NCI-H1417 treated with DMSO at 0.1 percent for 48 hours (cell line): ENCODE results near the gene MYO15A.
"Not testable (repeated sequence)": the region's sequence is repeated elsewhere in the genome, so short reads cannot be mapped to it uniquely, and the experiment has no call there.

Experiments
- DNase-seq: peaks from one replicate; lab custom pipeline; 2025; lab: John Stamatoyannopoulos, UW

MYO15A gene

GRCh38 chr17:18185391-18185790, 76.8 kb downstream of the MYO15A start:
- no peak for DNase-seq

DNA sequence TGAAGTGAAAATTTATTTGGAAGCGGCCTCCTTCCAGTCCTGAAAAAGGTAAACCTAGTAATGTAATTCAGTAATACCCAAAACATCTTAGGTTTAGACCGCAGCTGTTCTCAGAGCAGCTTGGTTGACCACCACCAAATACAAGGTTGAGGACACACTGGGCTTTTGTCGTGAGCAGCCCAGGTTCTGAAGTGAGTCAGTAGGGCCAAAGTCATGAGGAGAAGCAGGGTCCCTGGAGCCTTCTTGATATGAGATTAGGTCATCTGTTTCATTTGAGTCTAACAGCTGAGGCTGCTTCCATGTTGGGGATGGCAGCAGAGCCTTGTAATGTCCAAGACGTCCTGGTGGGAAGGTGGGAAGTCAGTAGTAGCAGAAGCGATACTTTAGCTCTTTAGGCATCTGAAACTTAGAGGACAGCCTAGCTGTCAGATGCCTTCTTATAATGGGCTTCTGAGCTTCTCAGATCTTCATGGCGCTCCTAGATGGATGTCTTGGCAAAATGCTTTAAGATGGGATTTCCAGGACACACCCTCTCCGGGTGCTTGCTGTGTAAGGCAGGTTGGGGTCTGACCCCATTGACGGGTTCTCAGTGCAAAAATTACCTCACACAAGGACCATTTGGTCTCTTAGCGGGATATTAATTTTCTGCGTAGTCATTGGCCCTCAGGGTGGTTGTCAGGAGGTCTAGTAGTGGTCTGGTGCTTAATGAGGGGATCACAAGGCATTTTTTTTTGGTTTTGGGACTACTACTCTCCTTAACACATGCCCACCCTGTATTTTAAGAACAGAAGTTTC, 77.5 kb downstream of the MYO15A start:
- DNase-seq = no peak

DNA sequence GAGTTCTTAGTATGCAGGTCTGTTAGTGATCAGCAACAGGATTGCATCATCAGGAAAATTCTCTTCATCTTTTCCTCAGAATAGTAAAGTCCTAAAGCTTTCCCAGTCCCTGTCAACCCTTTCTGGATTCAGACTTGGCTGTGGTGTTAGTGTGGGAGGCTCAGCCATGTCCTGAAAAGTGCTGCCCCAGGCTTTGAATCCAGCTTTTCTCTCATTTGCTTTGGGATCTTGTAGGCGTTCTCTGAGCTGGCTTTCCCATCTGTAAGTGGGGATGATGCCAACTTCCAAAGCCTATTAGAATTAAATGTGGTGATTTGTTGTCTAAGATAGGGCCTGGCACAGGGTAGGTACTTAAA, 78.0 kb downstream of the MYO15A start:
- no peak for DNase-seq

- no peak for DNase-seq
Observed at GRCh38 chr17:18187226-18187625, 78.7 kb downstream of the MYO15A start.

DNA sequence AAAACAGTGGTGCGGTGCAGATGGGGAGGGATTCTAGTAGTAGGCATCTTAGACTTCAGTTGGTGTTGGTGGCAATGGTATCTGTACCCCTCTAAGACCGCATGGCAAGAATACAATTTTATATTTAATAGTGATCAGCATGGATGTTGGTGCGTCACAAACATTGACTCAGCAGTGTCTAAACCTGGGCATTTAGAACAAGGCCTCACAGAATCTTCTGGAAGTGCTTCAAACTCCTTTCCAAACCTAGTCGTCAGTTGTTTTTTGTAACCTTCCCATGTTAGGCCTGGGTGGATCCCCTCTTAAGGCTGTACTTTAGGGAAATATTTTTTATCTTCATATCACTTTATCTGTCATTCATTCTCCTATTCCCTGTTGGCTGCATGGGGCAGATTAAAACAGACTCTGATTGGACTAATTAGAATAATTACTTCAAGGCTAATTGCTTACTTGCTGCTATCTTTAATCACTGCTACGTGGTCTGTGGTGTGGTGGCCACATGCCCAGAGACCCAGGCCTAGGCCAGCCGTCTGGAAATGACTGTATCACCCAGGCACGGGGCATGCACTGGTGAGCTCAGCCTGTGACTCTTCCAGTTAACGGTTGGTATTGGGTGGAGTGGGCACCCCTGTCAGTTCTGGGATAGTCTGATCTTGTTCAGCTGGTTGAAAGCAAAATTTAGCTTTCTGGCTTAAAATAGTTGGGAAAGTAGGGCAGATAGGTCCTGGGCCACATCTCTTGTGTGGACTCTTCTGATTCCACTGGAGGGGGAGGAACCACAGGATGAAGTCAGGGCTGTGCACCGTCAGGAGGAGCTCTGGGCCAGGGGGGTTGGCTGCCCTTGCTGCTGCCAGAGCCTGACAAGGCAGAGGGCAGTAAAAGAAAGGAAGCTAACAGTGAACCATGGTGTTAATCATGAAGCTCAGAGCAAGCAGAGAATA, 79.5 kb downstream of the MYO15A start:
- no peak for DNase-seq

DNA sequence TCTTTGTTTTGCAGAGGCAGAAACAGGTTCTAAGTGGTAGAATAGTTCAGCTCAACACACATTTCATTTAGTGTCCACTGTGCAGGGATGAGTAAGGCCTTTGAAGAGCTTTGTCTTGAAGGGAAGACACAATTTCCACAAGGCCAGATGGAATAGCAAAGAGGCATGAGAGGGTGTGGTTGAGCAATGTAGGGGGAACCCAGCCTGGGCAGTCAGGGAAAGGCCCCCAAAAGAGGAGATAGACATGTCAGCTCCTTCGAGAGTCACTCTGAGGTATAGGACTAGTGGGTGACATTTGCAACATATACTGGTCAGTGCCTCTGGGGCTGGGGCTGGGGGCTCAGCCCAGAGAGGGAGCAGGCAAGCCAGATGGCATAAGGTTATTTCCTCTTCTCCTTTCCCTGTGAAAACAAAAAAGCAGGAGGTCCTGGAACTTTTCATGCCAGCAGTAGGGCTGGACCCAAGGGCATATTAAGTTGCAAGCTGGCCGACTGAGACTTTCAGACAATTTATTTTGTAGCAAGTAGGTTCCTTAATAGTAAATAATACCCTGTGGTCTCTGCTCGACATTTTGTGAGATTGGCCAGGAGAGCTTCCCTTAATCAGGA, 82.2 kb downstream of the MYO15A start:
- no peak for DNase-seq

- no peak for DNase-seq
Observed at GRCh38 chr17:18191236-18191667, 82.7 kb downstream of the MYO15A start.

DNA sequence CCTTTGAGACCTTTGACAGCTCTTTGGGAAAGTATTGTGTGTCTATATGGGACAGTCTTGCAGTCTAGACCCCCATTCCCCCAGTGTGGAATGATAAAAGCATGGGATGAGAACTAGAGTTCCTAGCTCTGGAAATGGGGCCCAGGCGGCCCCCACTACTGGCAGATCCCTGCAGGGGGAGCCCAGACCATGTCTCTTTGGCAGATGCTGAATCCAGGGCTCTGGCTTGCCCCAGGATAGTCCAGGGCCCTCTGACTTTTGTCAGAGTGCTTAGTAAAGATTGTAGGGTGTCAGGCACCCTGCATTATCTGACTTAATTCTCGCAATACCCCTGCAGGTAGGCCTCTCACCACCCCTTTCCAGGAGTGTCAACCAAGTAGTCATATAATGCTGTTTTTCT, 83.4 kb downstream of the MYO15A start:
- DNase-seq = no peak

DNA sequence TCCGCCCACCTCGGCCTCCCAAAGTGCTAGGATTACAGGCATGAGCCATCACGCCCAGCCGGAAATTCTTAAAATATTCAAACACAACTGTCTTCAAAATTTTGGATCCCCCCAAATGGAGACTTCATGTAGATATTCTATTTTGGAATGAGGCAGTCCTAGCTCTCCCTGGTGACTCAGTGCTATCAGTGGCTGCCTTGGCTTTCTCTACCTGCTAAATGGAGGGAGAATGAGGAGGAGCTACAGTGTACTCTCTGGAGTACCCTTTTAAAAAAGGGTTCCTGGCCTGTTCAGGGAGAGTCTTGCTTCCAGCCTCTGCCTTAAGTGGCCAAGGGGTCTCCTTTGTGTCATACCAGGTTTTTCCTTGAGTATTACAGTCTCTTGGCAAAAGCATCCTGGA, 85.8 kb downstream of the MYO15A start:
- no peak for DNase-seq

- no peak for DNase-seq
Observed at GRCh38 chr17:18194804-18195203, 86.2 kb downstream of the MYO15A start.

GRCh38 chr17:18195246-18195645, 86.7 kb downstream of the MYO15A start:
- no peak for DNase-seq

DNA sequence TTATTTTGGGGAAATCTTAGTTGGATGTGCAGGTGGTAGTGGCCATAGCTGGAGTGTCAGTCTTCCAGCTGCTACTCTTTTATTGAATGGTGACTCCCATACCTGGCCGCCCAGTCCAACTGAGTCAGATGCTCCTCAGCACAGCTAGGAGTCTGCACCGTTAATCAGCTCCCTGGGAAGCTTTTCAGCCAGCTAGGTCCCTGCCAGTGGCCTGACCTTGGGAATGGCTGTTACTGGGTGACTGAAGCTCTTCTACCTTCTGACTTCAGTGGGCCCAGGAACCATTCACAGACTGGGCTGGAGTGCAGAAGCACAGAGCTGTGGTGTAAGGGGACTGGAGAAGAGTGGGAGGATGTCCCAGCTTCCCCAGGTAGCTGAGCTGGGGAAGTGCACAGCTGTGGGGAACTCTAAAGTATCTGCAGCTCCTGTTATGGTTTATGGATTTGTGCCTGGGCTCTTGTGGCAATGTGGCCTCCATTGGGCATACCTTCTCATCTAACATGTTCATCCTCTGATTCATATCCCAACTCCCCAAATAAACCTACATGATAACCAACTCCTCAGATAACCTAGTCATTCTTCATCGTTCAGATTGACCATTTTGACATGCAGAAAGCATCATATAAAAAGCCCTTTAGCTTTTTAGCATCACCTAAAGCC, 89.1 kb downstream of the MYO15A start:
- no peak for DNase-seq

- DNase-seq = no peak
Observed at GRCh38 chr17:18198530-18198929, 90.0 kb downstream of the MYO15A start.

DNA sequence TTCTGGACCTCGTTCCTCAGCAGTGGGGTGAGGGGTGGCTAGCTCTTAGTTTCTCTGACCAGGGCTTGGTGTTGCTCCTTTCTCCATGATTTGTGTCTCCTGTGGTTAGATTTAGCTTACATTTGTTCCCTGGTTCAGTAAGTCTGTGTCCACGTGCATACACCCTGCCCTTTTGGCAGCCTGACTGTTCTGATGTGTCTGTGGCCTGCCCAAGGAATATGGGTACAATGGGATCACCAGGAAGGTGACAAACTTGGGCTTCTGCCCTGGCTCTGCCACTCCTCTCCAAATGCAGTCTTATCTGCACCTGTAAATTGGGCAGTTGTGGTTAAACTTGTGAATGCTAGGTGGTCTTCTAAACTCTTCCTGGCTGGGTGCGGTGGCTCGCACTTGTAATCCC, 92.6 kb downstream of the MYO15A start:
- no peak for DNase-seq

GRCh38 chr17:18203308-18203707, 94.8 kb downstream of the MYO15A start:
- no peak for DNase-seq

DNA sequence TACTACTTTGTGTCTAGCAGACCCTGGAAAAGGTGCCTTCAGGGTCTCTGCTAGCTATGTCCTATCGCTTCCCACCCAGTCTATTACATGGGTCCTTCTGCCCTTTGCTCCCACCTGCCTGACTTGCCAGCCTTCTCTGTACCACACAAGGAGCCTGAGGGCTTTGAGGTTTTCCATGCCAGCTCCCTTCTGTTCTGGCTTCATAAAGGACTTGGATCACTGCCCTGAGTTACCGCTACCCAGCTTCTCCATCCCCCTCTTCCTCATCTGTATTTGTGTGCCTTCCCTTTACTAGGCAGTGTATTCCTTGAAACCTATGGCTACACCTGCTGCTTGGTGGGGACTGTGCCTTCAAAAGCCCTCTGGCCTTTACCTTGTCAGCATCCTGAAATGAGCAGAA, 97.3 kb downstream of the MYO15A start:
- no peak for DNase-seq

DNA sequence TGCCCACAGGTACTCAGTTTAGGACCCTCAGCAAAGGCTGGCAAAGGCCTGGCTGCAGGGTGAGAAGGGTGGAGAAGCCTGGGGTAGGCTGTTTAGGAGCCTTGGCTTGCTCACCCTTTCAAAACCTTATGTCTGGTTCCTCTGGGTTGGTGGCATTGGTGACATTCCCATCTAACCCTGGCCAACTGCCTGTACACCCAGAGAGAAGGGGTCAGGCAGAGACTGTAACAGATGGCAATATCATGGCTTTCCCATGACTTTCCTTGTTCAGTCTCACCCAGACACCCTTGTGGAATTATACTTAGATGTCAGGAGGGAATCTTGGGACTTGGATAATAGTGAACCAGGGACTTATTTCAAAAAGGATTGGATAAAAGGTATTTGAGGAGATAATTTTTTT, 98.4 kb downstream of the MYO15A start:
- DNase-seq = no peak

DNA sequence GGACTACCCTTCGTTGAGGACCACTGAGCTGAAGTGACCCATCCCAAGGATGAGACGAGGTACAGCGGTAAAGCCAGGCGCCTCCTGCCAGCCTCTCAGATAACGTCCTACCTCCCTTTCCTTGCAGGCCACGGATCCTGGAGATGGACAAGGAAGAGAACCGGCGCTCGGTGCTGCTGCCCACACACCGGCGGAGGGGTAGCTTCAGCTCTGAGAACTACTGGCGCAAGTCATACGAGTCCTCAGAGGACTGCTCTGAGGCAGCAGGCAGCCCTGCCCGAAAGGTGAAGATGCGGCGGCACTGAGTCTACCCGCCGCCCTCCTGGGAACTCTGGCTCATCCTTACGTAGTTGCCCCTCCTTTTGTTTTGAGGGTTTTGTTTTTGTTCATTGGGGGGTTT, 99.5 kb downstream of the MYO15A start:
- no peak for DNase-seq

DNA sequence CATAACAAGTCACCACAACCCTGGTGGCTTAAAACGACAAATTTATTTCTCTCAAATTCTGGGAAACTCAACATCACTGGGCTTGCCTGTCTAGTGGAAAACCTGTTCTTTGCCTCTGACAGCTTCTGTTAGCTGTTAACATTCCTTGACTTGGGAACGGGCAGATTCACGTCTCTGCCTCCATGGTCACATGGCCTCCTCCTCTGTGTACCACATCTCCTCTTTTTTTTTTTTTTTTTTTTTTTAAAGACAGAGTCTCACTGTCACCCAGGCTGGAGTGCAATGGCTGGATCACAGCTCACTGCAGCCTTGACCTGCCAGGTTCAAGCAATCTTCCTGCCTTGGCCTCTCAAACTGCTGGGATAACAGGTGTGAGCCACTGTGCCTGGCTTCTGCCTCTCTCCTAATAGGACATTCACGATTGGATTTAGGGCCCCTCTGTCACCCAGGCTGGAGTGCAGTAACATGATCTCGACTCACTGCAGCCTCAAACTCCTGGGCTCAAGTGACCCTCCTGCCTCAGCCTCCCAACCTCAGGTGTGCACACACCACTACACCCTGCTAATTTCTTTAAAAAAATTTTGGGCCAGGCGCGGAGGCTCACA, 105.2 kb downstream of the MYO15A start:
- no peak for DNase-seq

GRCh38 chr17:18216906-18217305, 108.3 kb downstream of the MYO15A start:
- not testable (repeated sequence) for DNase-seq

DNA sequence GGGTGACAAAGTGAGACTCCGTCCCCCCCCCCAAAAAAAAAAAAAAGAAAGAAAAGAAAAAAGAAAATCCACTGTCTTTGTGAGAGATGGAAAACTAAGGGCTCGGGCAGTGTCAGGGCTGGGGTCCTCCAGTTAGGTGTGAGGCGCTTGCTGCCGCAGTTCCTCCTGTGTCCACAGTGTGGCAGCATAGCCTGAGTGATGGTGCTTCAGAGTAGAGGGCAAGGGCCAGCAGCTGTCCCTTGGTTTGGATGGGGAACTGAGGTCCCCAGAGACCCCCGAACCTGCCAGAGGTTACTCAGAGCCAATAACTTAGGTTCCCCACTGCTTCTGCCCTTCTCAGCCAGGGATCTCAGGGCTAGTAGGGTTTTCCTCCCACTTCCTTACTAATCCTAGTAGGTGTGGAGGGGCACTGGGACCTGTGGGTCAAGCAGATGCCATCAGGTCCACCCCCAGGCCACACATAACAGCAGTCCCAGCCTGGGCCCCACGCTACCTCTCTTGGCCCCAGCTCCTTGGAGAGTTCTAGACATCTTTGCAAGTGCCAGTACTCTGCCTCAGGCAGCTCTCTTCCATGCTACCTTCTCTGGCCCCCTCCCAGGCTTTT, 109.0 kb downstream of the MYO15A start:
- no peak for DNase-seq
